ENCODE data around the gene SOWAHA.

Gene SOWAHA

DNA sequence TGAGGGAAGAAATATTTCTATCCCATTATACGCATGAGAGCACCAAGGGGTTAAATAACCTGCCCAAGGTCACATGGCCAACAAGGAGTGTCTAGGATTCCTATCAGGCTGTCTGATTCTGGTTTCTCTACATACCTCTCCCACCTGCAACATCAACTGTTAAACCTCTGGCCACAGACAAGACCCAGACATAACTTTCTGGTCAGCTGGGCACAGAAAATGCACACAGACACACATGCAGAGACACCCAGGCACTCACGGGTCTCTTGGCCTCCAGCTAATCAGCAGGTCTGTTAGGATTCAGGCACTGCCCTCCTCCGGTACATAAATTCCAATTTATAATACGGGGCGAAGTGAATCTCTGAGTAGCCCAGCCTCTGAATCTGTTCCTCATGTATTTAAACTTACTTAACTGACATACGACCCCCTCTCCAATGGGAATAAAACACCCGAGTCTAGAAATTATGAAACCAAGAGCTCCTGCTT, 37.6 kb upstream of the SOWAHA start:
- DNase-seq (ENCODE audit: low read depth), result no peak

DNA sequence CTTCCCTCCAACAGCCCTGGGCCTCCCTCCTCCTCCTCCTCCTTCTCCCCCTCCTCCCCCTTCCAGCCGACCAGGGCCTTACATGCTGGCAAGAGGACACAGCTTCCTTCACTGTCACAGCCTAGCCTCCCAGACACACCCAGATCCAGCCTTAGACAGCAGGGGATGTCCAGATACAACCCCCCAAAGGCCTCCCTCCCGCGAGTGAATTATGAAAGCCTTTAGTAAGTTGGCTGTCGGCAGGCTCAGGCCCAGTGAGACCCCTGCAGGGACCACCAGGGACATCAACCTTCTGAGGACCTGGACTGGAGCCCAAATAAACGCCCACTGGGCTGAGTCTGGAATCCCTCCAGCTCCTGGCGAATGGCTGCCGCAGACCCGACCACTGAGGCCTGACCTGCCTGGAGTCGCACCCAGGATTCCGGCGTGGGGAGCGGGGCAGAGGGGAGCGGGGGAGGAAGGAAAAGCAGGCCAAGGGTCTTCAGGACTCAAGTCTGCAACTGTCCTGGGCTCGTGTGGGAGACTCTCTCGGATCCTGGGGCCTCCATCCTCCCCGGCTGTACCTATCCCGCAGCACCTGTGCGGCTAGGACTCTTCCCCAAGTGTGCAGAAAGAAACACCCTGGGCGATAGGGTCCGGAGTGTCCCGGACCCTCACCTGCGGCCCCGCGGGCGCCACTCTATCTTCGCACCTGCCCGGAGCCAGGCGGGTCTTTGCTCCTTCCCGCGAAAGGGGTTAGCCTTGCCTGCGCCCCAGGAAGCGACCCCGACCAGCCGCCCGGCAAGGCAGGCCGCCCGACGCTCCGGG, 36.8 kb upstream of the SOWAHA start:
- peak overlapping the region; percentile 34 for H3K4me3 ChIP-seq (ENCODE audit: low read depth, low read length)
- TF ChIP-seq, protein P1, sequence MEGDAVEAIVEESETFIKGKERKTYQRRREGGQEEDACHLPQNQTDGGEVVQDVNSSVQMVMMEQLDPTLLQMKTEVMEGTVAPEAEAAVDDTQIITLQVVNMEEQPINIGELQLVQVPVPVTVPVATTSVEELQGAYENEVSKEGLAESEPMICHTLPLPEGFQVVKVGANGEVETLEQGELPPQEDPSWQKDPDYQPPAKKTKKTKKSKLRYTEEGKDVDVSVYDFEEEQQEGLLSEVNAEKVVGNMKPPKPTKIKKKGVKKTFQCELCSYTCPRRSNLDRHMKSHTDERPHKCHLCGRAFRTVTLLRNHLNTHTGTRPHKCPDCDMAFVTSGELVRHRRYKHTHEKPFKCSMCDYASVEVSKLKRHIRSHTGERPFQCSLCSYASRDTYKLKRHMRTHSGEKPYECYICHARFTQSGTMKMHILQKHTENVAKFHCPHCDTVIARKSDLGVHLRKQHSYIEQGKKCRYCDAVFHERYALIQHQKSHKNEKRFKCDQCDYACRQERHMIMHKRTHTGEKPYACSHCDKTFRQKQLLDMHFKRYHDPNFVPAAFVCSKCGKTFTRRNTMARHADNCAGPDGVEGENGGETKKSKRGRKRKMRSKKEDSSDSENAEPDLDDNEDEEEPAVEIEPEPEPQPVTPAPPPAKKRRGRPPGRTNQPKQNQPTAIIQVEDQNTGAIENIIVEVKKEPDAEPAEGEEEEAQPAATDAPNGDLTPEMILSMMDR (IDR thresholded peaks at IDR 0.05; ENCODE audit: low read depth, low read length), result no peak
- TF ChIP-seq, protein P2, sequence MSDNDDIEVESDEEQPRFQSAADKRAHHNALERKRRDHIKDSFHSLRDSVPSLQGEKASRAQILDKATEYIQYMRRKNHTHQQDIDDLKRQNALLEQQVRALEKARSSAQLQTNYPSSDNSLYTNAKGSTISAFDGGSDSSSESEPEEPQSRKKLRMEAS (IDR thresholded peaks at IDR 0.05; ENCODE audit: low read depth, low read length), result no peak
- no peak for TF ChIP-seq POLR2A (IDR thresholded peaks at IDR 0.05; ENCODE audit: extremely low read depth, insufficient read length)
- no peak for TF ChIP-seq MYC (IDR thresholded peaks at IDR 0.05; ENCODE audit: low read depth, low read length)
- peak; percentile 39 for DNase-seq (ENCODE audit: low read depth)

More for the DNA sequence above, 37.6 kb upstream of the SOWAHA start:
- H3K4me3 ChIP-seq (ENCODE audit: low read depth, low read length), result no peak overlapping the region
- TF ChIP-seq POLR2A (IDR thresholded peaks at IDR 0.05; ENCODE audit: extremely low read depth, insufficient read length) (no peak), MYC (IDR thresholded peaks at IDR 0.05; ENCODE audit: low read depth, low read length) (no peak)
- TF ChIP-seq, protein P1 (IDR thresholded peaks at IDR 0.05; ENCODE audit: low read depth, low read length), result no peak
- TF ChIP-seq, protein P2 (IDR thresholded peaks at IDR 0.05; ENCODE audit: low read depth, low read length), result no peak

DNA sequence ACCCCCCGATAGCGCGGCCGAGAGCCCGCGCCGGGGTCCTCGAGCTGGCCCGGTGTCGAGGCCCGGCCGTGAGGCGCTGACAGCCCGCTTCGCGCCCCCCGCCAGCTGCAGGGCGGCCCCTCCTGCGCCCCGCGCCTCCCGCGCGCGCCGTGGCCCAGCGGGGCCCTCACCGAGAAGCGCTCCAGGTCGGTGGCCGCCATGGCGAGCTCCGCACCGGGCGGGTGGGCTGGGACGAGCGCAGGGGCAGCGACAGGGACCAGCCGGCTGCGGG, 36.2 kb upstream of the SOWAHA start:
- no peak for DNase-seq (ENCODE audit: low read depth)
- H3K4me3 ChIP-seq (ENCODE audit: low read depth, low read length), result peak overlapping the region; percentile 34
- TF ChIP-seq MYC (IDR thresholded peaks at IDR 0.05; ENCODE audit: low read depth, low read length) (no peak), POLR2A (IDR thresholded peaks at IDR 0.05; ENCODE audit: extremely low read depth, insufficient read length) (no peak)
- TF ChIP-seq, protein P1 (IDR thresholded peaks at IDR 0.05; ENCODE audit: low read depth, low read length), result no peak
- TF ChIP-seq, protein P2 (IDR thresholded peaks at IDR 0.05; ENCODE audit: low read depth, low read length), result no peak

DNA sequence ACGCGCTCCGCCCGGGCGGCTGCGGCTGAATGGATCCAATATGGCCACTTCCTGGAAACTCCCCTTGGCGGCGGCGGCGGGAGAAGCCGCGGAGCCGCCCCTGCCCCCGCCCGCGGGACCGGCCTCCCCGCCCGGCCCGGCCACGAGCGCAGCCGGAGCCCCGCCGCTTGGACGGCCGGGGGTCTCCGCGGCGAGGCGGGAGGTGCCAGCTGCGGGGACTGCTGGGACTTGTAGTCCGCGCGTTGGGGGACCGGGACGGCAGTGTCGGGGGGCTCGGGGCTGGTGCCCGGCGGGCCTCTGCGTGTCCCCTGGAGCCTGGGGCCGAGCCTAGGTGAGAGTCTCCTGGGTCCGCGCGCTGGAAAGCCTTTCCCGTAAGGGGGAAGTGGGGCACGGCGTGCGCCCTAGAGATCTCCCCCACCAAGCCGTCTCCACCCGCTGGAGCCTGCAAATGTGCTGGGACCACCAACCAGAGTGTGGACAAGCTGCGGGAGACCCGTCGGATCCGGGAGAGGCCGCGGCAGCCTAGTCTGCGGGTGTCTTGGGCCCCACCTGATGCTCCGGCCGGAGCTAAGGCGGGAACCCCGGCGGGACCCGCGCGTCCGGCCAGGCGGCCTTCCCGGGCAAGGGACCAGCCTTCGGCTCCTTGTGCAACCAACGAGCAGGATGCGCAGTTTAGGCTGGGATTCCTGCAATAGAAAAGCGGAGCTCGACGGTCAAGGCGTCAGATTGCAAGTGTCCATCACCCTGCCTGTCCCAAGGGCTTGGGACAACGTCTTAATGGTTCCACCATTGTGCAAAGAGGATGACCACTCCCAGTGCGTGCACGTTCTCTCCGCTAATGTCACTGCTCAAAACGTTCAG, 35.7 kb upstream of the SOWAHA start, which contains the start of gene SEPTIN8:
Gene SEPTIN8 (minus strand): TSS at position 31 of the 861 bp plus-strand sequence. CDS start 102 bp downstream, outside the sequence.
- H3K4me3 ChIP-seq (ENCODE audit: low read depth, low read length), result peak within 1 kb of the TSS; percentile 44
- peak; percentile 55 for DNase-seq (ENCODE audit: low read depth)
- TF ChIP-seq, protein P2 (IDR thresholded peaks at IDR 0.05; ENCODE audit: low read depth, low read length), result no peak
- TF ChIP-seq POLR2A (IDR thresholded peaks at IDR 0.05; ENCODE audit: extremely low read depth, insufficient read length), result peak; percentile 33

DNA sequence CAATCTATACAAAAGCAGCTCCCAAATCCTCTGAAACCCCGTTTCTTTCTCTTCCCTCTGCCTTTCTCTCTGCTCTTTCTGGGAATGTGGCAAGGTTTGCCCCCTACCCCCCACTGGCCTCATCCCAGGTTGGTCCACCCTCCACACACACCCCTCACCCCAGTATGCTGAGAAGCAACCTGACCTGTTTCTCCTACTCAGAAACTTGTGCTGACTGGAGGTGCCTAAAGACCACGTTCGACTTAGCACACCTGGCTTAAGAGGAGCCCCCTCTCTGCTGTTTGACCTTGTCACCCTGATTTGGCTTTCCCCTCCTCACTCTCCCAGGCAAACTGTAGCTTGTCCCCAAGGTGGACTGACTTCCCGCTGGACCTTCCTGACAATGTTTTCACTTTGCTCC, 35.0 kb upstream of the SOWAHA start:
- DNase-seq (ENCODE audit: low read depth), result no peak
- H3K4me3 ChIP-seq (ENCODE audit: low read depth, low read length), result no peak overlapping the region
- TF ChIP-seq MYC (IDR thresholded peaks at IDR 0.05; ENCODE audit: low read depth, low read length) (no peak), POLR2A (IDR thresholded peaks at IDR 0.05; ENCODE audit: extremely low read depth, insufficient read length) (no peak)
- TF ChIP-seq, protein P2 (IDR thresholded peaks at IDR 0.05; ENCODE audit: low read depth, low read length), result no peak
- TF ChIP-seq, protein P1 (IDR thresholded peaks at IDR 0.05; ENCODE audit: low read depth, low read length), result no peak

Measured in NB4 (cell line).